HG03571 (cell line): ENCODE results near the gene CAPN13.

Source experiments
- ATAC-seq: cut with Tn5 transposase; IDR thresholded peaks from one replicate; pipeline ENCODE4 v1.9.1; 2021; ENCODE audit not compliant: unreplicated experiment

The CAPN13 gene

GRCh38 chr2:30732376-30732775 lies 74.9 kb downstream of the CAPN13 start:
- ATAC-seq: no peak

GRCh38 chr2:30731706-30732105 lies 75.5 kb downstream of the CAPN13 start:
- ATAC-seq: no peak

DNA sequence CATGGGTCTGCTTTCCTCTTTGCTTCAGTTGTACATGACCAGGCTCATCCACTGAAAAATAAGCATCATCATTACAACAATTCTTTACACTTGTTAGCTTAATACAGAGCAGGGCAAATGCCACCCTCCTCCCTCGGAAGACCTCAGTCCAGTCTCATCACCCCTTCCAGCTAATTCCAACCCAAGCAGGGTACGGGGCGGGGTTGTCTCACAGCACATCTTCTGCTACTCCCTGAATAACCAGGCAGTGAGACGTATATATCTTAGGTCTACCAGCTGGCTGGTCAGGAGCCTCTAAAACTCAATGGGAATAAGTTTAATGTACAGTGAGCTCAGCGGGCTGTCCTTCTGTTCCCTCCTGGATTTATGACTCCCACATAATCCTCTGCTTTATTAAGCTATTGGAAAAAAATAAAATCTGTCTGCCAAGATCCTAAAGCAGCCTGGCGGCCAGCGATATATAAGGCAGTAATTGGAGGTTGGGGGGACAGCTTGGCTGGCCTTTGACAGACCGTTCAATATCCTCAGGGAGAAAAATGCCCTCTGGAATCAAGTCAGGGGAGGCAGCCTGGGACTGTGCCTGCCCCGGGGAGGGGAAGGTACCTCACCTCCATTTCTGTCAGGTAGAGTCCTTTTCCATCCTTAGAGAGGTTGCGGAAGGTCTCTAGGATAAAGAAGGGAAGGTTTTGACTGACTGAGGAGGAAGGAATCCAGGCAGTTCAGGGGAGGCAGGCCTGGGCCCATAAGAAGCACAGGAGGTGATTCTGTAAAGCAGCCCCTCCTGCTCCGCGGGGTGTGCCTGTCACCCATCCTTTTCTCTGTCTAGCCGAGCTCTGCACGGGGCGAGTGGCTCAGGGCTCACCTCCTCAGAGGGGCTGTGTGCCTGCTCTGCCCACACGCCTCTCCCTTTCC lies 76.3 kb downstream of the CAPN13 start:
- no peak for ATAC-seq

DNA sequence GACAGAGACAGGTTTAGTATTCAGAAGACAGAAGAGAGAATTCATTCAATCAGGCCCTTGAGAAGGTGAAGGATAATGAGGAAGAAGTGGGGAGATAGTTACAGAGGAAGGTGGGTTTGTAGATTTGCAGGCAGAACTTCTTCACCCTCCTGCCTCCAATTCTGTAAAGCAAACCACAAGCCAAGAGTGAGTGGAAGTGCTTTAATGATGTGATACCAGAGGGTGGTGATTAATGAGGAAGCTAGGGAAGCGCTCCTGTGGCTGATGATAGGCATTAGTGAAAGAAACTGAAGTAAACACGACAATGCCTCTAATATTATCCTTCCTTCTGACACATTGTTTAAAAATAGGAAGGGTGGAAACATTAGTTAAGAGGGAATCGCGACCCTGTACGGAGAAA lies 78.2 kb downstream of the CAPN13 start:
- ATAC-seq: no peak

DNA sequence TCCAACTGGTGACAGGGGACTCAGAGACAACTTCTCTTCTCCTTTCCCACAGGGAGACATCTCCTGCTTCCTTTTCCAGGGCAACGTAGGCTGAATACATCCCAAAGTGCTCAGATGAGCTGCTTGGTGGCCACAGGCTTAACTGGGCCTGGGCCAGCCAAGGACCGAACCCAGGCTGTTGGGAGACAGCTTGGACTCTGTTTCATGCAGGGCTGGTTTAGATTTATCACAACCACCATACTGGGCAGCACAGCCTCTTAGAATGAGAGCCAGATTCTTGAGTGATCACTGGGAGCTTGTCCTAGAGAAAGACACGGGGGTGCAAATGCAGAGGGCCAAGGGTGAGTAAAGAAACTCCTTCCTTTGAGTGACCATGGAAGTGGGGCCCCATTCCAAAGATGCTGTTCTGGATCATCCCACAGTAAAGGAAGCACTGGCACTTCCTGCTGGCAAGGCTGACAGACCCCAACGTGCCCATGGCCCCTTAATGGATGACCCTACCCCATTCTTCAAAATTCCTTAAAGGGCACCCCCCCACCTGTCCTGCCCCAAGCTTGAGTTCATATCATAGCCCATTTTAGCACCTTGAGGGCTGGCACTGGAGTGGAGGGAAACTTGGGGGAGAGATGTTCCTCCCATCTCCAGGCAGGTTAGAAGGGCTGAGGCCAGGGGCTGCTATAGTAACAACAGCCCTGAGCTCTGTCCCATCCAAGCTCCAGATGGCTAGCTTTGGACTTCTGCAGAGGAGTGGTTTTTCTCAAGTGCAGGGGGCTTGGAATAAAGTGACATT lies 84.1 kb downstream of the CAPN13 start:
- ATAC-seq: no peak

- ATAC-seq: no peak
Measured at GRCh38 chr2:30721668-30722647, 85.3 kb downstream of the CAPN13 start.

GRCh38 chr2:30721241-30721640 lies 86.0 kb downstream of the CAPN13 start:
- ATAC-seq: no peak

GRCh38 chr2:30717081-30717650 lies 90.1 kb downstream of the CAPN13 start:
- no peak for ATAC-seq

DNA sequence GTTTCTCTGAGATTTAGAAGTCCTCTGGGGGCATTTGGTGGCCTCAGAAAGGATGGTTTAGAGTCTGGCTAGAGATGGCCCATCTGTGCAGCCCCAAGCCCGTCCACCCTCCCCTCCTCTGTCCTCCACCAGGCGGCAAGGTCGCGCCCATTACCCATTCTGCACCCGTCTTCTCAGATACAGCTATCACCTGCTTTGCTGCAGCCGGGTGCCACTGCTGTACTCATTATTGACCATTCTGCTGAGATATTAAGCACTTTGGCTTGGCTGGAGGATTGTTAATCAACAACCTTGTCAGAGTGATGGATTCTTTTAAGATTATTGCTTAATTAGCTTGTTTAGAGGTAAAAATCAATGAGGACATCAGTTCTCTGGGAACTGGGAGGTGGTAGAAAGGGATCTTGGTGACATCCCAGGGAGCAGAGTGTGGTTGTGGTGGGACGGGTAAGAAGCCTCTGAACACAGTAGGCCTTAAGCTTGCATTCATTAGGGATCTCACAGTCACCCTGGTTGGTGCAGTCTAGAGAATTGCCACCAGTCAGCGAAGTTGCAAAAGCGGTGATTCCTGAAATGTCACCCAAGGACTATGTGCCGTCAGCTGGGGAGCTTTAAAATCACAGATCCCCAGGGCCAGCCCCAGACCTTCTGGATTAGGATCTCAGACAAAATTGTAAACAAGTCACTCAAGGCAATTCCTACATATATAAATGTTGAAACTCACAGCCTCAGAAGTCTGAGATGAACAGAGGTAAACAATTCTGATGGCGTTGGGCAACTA lies 90.9 kb downstream of the CAPN13 start:
- ATAC-seq: no peak

- no peak for ATAC-seq
Measured at GRCh38 chr2:30714811-30715709, 92.2 kb downstream of the CAPN13 start.

GRCh38 chr2:30713698-30714097 lies 93.5 kb downstream of the CAPN13 start:
- peak; percentile 8 for ATAC-seq

- peak; percentile 75 for ATAC-seq
Measured at GRCh38 chr2:30711646-30712085, 95.6 kb downstream of the CAPN13 start.

GRCh38 chr2:30710461-30710860 lies 96.8 kb downstream of the CAPN13 start:
- no peak for ATAC-seq

GRCh38 chr2:30710016-30710415 lies 97.2 kb downstream of the CAPN13 start:
- ATAC-seq: no peak

DNA sequence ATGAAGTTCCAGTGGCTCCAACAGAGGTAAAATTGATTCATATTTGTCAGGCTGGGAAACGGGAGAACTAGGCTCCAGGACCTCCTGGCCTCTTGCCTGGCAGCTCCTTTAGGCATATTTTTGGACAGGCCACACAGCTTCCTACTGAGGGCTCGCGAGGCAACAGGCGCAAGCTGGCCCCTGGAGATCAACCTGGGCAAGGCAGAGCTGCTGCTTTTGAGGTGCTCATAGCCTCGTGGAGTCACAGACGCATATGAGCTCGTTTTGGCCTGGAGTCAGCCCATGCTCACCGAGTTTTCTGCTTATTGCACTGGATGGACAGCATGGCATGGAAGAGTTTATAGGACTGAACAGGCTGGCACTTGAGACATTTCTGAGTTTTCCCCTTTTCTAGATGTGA lies 97.7 kb downstream of the CAPN13 start:
- no peak for ATAC-seq

DNA sequence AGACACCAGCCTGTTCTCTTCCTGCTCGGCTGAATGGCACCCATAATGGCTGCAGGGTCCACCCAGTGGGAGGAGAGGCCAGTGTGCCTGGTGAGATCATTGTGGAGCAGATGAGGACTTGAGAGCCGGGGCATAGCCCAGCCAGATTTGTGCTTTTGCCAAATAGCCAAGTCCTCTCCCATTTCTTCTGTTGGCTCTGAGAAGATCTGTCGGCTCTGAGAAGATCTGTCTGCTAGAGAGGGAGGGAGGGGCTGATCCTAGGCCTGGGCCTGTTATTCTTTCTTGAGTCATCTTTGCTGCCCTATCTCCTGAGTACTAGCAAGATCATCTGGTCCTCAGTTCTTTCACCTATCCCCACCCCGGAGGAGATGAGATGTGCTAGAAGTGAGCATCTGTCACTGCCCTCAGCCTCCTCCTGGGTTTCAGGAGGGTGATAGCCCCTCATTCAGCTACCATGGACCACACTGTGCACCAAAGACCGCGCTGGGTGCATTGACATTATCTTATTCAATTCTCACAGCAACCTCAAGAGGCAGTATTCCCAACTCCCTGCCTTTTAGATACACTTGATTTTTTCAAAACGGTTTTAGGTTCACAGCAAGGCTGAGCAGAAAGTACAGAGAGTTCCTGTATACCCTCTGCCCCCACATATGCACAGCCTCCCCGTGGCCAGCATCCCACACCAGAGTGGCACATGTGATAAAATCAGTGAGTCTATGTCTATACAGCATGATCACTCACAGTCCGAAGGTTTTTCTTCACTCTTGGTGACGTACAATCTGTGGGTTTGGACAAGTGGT lies 98.6 kb downstream of the CAPN13 start:
- no peak for ATAC-seq

DNA sequence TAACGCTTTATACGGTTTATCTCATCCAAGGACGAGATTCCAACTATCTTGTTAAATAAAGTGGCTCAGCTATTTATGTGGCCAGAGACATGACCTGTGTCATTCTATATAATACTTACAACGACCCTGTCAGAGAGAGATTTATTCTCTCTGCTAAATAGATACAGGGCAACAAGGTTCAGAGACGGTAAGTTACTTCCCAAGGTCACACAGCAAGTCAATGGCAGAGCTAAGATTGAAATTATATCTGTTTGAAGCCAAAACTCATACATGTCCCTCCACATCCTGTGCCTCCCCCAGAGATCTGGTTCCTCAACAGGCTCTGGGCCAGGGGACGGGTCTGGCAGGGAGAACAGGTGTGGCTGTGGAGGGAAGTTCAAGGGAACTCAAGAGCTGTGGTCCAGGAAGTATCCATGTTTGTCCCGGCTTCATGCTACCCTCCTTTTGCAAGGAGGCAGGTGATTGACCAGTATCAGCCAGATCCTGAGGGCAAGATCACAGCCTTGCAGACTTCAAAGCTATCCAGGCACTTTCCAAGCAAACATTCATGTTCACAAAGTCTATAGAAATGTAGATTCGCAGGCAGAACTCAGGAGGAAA lies 99.8 kb downstream of the CAPN13 start:
- ATAC-seq: no peak
